Ascending aorta (tissue), 2 donors: ENCODE measurements around the gene GRIP1. TPM values are rescaled to one million over a fixed set of nuclear protein-coding genes. Genes with fewer than 3 reads are reported as not detected.

ENCODE experiments used
- DNase-seq, 2 donors: peaks; one replicate each; pipeline ENCODE4 v3.0.0-alpha.2; 2019; ENCODE audit warnings: low spot score in 2 of 2
- H3K27ac ChIP-seq, 2 donors: fragments of 200-600 bp; sonication (generic); one replicate each; pipeline ENCODE4 v1.5.1; 2016 to 2017; ENCODE audit warnings: mild to moderate bottlenecking in 1 of 2
- H3K27me3 ChIP-seq: fragments of 200-600 bp; sonication (generic); one replicate; pipeline ENCODE4 v1.5.1; 2017
- H3K36me3 ChIP-seq, 2 donors: fragments of 200-600 bp; sonication (generic); one replicate each; pipeline ENCODE4 v1.5.1; 2016
- H3K4me1 ChIP-seq, 2 donors: fragments of 200-600 bp; sonication (generic); one replicate each; pipeline ENCODE4 v1.5.1; 2016 to 2017; ENCODE audit warnings: mild to moderate bottlenecking in 1 of 2
- H3K4me3 ChIP-seq, 2 donors: fragments of 200-600 bp; sonication (generic); one replicate each; pipeline ENCODE4 v1.5.1; 2016 to 2017; ENCODE audit warnings: mild to moderate bottlenecking in 1 of 2
- H3K9me3 ChIP-seq, 2 donors: fragments of 200-600 bp; sonication (generic); one replicate each; pipeline ENCODE4 v1.5.1; 2016
- CTCF ChIP-seq, 3 experiments: fragments of 200-600 bp in 2 of 3; fragments of 450-650 bp in 1 of 3; sonication (generic) in 2 of 3; IDR thresholded peaks; one replicate each; pipeline ENCODE4 v1.5.1; 2016 to 2019; ENCODE audit warnings: antibody characterized with exemption in 3 of 3, mild to moderate bottlenecking in 1 of 3, moderate library complexity in 1 of 3
- intact Hi-C: fragments of 100-400 bp; cut with DNase I; formaldehyde crosslinking; loops from one replicate; pipeline ENCODE4 v1.15.1; 2023
- total RNA-seq: library from RNA; depleted of rRNA; stranded (reverse); fragments of >200 nt; gene quantifications from one replicate; pipeline ENCODE4 v1.1.0, GENCODE V29; 2016

Gene GRIP1
- total RNA-seq, 1 donor from 2014 or later: not detected

GRCh38 chr12:66345956-66346355 is 332.9 kb downstream of the GRIP1 start:
- Histone ChIP-seq H3K27me3 (no peaks in the 10 kb centered on the region), H3K9me3 (peaks cover 0 to 9% of the 10 kb centered on the region in 2 donors), H3K4me1 (no peaks in the 10 kb centered on the region), H3K4me3 (no peak overlapping the region), H3K36me3 (peaks cover 9 to 21% of the 10 kb centered on the region in 2 donors), H3K27ac (no peak overlapping the region)
- no peak for DNase-seq
- no peak for TF ChIP-seq CTCF (IDR thresholded peaks at IDR 0.05)
- intact Hi-C loops: no loop called here

- TF ChIP-seq CTCF (IDR thresholded peaks at IDR 0.05): no peak
- H3K36me3 ChIP-seq: peaks cover 11 to 28% of the 10 kb centered on the region in 2 donors
- H3K9me3 ChIP-seq: peaks cover 0 to 9% of the 10 kb centered on the region in 2 donors
- H3K27me3 ChIP-seq: no peaks in the 10 kb centered on the region
- no peak overlapping the region for H3K4me3 ChIP-seq
- H3K27ac ChIP-seq: no peak overlapping the region
- H3K4me1 ChIP-seq: no peaks in the 10 kb centered on the region
- intact Hi-C loops: no loop called here
- DNase-seq: no peak
These were observed 333.7 kb downstream of the GRIP1 start for GRCh38 chr12:66345212-66345611.

DNA sequence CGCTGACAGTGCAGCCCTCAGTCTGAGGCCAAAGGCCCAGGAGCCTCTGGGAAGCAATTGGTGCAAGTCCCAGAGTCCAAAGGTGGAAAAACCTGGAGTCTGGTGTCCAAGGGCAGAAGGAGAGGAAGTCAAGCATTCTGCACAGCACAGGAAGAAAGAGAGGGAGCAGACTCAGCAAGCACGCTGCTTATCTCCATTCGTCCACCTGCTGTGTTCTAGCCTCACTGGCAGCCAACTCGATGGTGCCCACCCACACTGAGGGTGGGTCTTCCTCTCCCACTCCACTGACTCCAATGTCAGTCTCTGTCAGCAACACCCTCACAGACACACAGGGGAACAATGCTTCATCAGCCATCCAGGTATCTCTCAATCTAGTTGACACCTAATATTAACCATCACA is 337.8 kb downstream of the GRIP1 start:
- Histone ChIP-seq H3K27ac (no peak overlapping the region), H3K4me3 (no peak overlapping the region), H3K36me3 (peaks cover 23 to 48% of the 10 kb centered on the region in 2 donors), H3K9me3 (peaks cover 0 to 9% of the 10 kb centered on the region in 2 donors), H3K4me1 (no peaks in the 10 kb centered on the region), H3K27me3 (no peaks in the 10 kb centered on the region)
- no peak for TF ChIP-seq CTCF (IDR thresholded peaks at IDR 0.05)
- intact Hi-C loops: no loop called here
- no peak for DNase-seq

DNA sequence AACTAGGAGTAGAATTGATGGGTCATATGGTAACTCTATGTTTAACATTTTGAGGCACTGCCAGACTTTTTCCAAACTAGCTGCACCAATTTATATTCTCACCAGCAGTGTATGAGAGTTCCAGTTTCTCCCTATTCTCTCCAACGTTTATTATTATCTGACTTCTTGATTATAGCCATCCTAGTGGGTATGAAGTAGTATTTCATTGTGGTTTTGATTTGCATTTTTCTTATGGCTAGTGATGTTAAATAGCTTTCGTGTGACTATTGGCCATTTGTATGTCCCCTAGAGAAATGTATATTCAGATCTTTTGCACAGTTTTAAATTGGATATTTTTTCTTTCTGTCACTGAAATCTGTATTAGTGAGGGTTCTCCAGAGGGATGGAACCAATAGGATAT is 338.7 kb downstream of the GRIP1 start:
- Histone ChIP-seq H3K27ac (no peak overlapping the region), H3K4me3 (no peak overlapping the region), H3K36me3 (peaks cover 23 to 38% of the 10 kb centered on the region in 2 donors), H3K27me3 (no peaks in the 10 kb centered on the region), H3K9me3 (peaks cover 0 to 9% of the 10 kb centered on the region in 2 donors), H3K4me1 (no peaks in the 10 kb centered on the region)
- DNase-seq: no peak
- no peak for TF ChIP-seq CTCF (IDR thresholded peaks at IDR 0.05)
- intact Hi-C loops: no loop called here

DNA sequence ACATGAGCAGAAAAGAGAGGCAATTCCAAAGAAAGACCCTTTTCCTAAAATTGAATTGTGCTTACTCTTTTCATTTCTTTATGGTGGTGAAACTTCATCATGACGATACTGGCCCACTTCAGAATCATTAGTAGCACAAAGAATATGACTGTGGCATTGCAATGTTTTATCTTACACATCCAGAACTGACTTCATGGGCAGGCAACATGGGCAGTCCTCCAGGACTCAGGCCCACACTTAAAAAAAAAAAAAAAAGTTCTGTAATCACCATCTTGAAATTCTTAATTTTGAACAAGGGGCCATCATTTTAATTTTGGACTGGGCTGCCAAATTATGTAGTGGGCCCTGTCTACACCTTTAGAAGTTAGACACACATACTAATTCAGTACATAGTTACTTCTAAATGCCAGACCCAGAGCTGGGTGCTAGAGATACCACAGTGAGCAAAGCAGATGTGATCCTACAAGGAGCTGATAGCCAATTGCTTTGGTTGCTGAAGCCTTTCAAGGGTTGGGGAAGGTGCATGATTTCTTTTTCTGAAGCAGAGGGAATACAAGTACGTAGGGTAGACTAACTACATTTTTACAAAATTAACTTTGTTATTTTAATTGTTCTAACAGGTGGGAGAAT is 341.4 kb downstream of the GRIP1 start:
- Histone ChIP-seq H3K9me3 (peaks cover 0 to 9% of the 10 kb centered on the region in 2 donors), H3K4me3 (no peak overlapping the region), H3K27me3 (no peaks in the 10 kb centered on the region), H3K36me3 (peaks cover 17 to 32% of the 10 kb centered on the region in 2 donors), H3K27ac (no peak overlapping the region), H3K4me1 (no peaks in the 10 kb centered on the region)
- no peak for DNase-seq
- intact Hi-C loops: no loop called here
- TF ChIP-seq CTCF (IDR thresholded peaks at IDR 0.05): no peak

- DNase-seq: no peak
- Histone ChIP-seq H3K27me3 (no peaks in the 10 kb centered on the region), H3K9me3 (no peaks in the 10 kb centered on the region), H3K4me3 (no peak overlapping the region), H3K27ac (no peak overlapping the region), H3K4me1 (no peaks in the 10 kb centered on the region), H3K36me3 (peaks cover 12 to 30% of the 10 kb centered on the region in 2 donors)
- intact Hi-C loops: no loop called here
- no peak for TF ChIP-seq CTCF (IDR thresholded peaks at IDR 0.05)
These were observed 343.1 kb downstream of the GRIP1 start for GRCh38 chr12:66335746-66336145.
